OCI-LY7 (cell line): ENCODE measurements around the gene DUSP19.

Source experiments
- EZH2phosphoT487 ChIP-seq: fragments of 200-600 bp; sonication (generic); IDR thresholded peaks from 2 replicates; pipeline ENCODE4 v1.6.1; 2018; ENCODE audit warnings: low read depth, borderline replicate concordance, mild to moderate bottlenecking, mixed run types, antibody characterized with exemption, low read length, moderate library complexity, mixed read lengths
- TF ChIP-seq, protein P1 (sequence below): fragments of 200-600 bp; sonication (generic); conservative IDR thresholded peaks from 2 replicates; pipeline ENCODE4 v1.5.1; 2014; ENCODE audit warnings: mild to moderate bottlenecking, antibody characterized with exemption, low read length, moderate library complexity, mixed read lengths

- TF ChIP-seq, protein P1, sequence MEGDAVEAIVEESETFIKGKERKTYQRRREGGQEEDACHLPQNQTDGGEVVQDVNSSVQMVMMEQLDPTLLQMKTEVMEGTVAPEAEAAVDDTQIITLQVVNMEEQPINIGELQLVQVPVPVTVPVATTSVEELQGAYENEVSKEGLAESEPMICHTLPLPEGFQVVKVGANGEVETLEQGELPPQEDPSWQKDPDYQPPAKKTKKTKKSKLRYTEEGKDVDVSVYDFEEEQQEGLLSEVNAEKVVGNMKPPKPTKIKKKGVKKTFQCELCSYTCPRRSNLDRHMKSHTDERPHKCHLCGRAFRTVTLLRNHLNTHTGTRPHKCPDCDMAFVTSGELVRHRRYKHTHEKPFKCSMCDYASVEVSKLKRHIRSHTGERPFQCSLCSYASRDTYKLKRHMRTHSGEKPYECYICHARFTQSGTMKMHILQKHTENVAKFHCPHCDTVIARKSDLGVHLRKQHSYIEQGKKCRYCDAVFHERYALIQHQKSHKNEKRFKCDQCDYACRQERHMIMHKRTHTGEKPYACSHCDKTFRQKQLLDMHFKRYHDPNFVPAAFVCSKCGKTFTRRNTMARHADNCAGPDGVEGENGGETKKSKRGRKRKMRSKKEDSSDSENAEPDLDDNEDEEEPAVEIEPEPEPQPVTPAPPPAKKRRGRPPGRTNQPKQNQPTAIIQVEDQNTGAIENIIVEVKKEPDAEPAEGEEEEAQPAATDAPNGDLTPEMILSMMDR, result no peak
- TF ChIP-seq EZH2phosphoT487, result no peak
Observed at GRCh38 chr2:183112577-183112976, 34.0 kb downstream of the DUSP19 start.
